ENCODE results near the gene CNBD2. TPM values are rescaled to one million over a fixed set of nuclear protein-coding genes. Genes with fewer than 3 reads are reported as not detected.
"Not testable (repeated sequence)": the region's sequence is repeated elsewhere in the genome, so short reads cannot be mapped to it uniquely, and the experiment has no call there.

Gene CNBD2
- total RNA-seq, 1 donor from 2014 or later: 3.3 TPM

GRCh38 chr20:36026131-36026530, 57.7 kb downstream of the CNBD2 start:
- DNase-seq (ENCODE audit: low spot score): not testable (repeated sequence)

GRCh38 chr20:36028106-36028808, 59.9 kb downstream of the CNBD2 start:
- no peak for DNase-seq (ENCODE audit: low spot score)

- DNase-seq (ENCODE audit: low spot score): no peak
Observed at GRCh38 chr20:36030149-36030548, 61.8 kb downstream of the CNBD2 start.

GRCh38 chr20:36031806-36032205, 63.4 kb downstream of the CNBD2 start:
- no peak for DNase-seq (ENCODE audit: low spot score)

GRCh38 chr20:36034875-36035274, 66.5 kb downstream of the CNBD2 start:
- no peak for DNase-seq (ENCODE audit: low spot score)

GRCh38 chr20:36035745-36036144, 67.4 kb downstream of the CNBD2 start:
- DNase-seq (ENCODE audit: low spot score): no peak

- no peak for DNase-seq (ENCODE audit: low spot score)
Observed at GRCh38 chr20:36036688-36037087, 68.3 kb downstream of the CNBD2 start.

GRCh38 chr20:36040571-36040970, 72.2 kb downstream of the CNBD2 start:
- DNase-seq (ENCODE audit: low spot score): no peak

- DNase-seq (ENCODE audit: low spot score): no peak
Observed at GRCh38 chr20:36043441-36043840, 75.1 kb downstream of the CNBD2 start.

- DNase-seq (ENCODE audit: low spot score): no peak
Observed at GRCh38 chr20:36043892-36044515, 75.6 kb downstream of the CNBD2 start.

GRCh38 chr20:36045373-36045714, 77.0 kb downstream of the CNBD2 start:
- no peak for DNase-seq (ENCODE audit: low spot score)

- not testable (repeated sequence) for DNase-seq (ENCODE audit: low spot score)
Observed at GRCh38 chr20:36046073-36046798, 77.8 kb downstream of the CNBD2 start.

- DNase-seq (ENCODE audit: low spot score): not testable (repeated sequence)
Observed at GRCh38 chr20:36049408-36049807, 81.0 kb downstream of the CNBD2 start.

GRCh38 chr20:36050436-36051317, 82.3 kb downstream of the CNBD2 start:
- peak; percentile 91 for DNase-seq (ENCODE audit: low spot score)

GRCh38 chr20:36051318-36052116, 83.1 kb downstream of the CNBD2 start:
- DNase-seq (ENCODE audit: low spot score): no peak

GRCh38 chr20:36052117-36052513, 83.7 kb downstream of the CNBD2 start:
- no peak for DNase-seq (ENCODE audit: low spot score)

- DNase-seq (ENCODE audit: low spot score): not testable (repeated sequence)
Observed at GRCh38 chr20:36053863-36054518, 85.6 kb downstream of the CNBD2 start.

- DNase-seq (ENCODE audit: low spot score): no peak
Observed at GRCh38 chr20:36055145-36055544, 86.8 kb downstream of the CNBD2 start.

- DNase-seq (ENCODE audit: low spot score): no peak
Observed at GRCh38 chr20:36060676-36061075, 92.3 kb downstream of the CNBD2 start.

- DNase-seq (ENCODE audit: low spot score): no peak
Observed at GRCh38 chr20:36061754-36062153, 93.4 kb downstream of the CNBD2 start.

- no peak for DNase-seq (ENCODE audit: low spot score)
Observed at GRCh38 chr20:36062799-36063198, 94.4 kb downstream of the CNBD2 start.
